Astrocyte (in vitro differentiated cells and primary cell): Measurements from ENCODE around the gene NACA2.
"Not testable (repeated sequence)": the region's sequence is repeated elsewhere in the genome, so short reads cannot be mapped to it uniquely, and the experiment has no call there.

Experiments
- CTCF ChIP-seq: IDR thresholded peaks from 2 replicates; pipeline ENCODE4 v1.5.1; 2011; ENCODE audit warnings: low read depth, mild to moderate bottlenecking, inconsistent platforms, low read length, moderate library complexity; ENCODE audit not compliant: insufficient read depth
- EZH2 ChIP-seq: IDR thresholded peaks from 2 replicates; pipeline ENCODE4 v1.6.1; 2012; ENCODE audit warnings: mild to moderate bottlenecking, low read length, inconsistent platforms; ENCODE audit not compliant: insufficient read depth

GRCh38 chr17:61569525-61569924 is 21.5 kb downstream of the NACA2 start:
- TF ChIP-seq EZH2, CTCF: not testable (repeated sequence)
